HG02870 (cell line): Measurements from ENCODE around the gene ENOX1.
"Not testable (repeated sequence)": the region's sequence is repeated elsewhere in the genome, so short reads cannot be mapped to it uniquely, and the experiment has no call there.

Experiments
- ATAC-seq: cut with Tn5 transposase; IDR thresholded peaks from one replicate; pipeline ENCODE4 v1.9.1; 2021; ENCODE audit warnings: mild to moderate bottlenecking, moderate library complexity; ENCODE audit not compliant: unreplicated experiment

Gene ENOX1

DNA sequence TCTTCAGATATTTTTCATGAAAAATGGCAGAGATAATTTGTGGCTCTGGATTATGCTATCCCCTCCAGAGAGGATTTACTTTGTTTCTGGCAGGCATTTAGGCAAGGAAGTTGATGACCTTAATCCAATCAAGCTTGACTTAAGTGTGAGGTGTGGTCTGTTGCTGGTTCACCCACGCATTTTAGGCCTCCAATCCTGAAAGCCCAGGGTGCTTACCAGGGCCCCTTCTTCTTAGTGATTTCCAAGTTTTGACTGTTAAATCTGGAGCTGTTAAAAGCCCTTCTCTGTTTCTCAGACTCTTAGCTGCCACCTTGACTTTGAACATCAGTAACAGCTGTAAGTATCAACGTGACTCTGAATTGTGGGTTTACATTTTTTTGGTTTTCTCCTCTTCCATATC lies 601.5 kb downstream of the ENOX1 start:
- no peak for ATAC-seq

DNA sequence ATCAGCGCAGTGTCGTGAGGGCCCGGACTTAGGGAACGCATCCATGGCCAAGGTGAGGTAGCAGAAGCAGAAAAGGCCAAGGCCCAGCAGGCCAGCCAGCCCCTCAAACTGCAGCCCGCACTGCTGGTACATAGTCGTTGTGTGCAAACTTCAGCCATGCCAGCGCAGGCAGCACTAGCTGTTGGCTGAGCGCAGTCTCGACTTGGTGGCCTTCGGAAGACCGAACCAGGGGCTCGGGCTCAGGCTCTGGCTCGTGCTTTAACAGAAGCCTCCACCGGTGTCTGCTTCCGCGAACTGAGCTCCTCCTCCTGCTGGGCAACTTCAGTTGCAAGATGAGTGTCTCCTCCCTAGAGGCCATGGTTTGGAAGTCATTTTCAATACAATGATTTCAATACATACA lies 605.9 kb downstream of the ENOX1 start:
- ATAC-seq, result no peak

DNA sequence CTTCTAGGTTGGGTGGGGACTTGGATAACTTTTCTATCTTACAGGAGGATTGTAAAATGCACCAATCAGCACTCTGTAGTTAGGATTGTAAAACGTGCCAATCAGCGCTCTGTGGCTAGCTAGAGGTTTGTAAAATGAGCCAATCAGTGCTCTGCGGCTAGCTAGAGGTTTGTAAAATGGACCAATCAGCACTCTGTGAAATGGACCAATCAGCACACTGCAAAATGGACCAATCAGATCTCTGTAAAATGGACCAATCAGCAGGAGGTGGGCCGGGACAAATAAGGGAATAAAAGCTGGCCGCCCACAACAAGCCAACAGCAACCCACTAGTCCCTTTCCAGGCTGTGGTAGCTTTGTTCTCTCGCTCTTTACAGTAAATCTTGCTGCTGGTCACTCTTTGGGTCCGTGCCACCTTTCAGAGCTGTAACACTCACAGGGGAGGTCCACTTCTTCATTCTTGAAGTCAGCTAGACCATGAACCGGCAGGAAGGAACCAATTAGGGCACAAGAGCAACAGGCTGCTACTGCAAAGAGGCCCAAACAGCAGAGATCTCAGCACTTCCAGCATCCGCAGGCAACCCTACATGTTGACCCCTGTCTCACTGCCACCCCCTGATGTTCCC lies 606.6 kb downstream of the ENOX1 start:
- ATAC-seq, result no peak

DNA sequence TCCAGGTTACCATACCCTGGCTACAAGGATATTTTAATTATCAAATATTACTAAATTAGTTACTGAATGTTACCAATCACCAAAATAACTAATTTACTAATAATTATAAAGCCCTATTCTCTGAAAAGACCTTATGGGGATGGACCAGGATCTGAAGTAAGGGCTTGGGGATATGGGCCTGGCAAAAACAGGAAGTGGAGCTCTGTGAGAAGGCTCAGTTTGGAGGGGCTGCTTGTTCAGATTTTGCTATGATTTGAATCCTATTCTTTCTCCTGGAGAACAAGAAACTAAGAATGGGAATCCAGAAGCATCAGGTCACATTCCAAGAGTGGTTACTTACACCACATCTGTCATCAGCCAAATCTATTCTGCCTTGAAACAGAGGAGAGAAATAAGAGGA lies 615.3 kb downstream of the ENOX1 start:
- no peak for ATAC-seq

DNA sequence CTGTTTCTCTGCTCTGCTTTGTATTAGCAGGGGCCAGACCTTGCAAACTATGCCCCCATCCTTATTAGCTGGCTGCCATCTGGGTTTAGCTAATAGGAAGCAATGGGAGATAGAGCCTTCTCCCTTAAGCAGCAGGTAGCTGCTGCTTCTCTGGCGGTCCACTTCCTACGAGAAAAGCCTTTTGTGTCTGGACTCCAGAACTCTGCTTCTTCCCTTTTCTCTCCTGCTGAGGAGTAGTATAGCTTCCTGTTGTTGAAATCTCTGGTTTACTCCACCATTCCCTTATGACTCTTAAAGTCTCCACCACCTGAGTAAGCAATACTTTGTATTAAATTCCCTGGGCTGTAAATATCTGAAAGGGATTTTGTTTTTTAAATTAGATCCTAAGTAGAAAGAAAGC lies 616.3 kb downstream of the ENOX1 start:
- ATAC-seq, result no peak

DNA sequence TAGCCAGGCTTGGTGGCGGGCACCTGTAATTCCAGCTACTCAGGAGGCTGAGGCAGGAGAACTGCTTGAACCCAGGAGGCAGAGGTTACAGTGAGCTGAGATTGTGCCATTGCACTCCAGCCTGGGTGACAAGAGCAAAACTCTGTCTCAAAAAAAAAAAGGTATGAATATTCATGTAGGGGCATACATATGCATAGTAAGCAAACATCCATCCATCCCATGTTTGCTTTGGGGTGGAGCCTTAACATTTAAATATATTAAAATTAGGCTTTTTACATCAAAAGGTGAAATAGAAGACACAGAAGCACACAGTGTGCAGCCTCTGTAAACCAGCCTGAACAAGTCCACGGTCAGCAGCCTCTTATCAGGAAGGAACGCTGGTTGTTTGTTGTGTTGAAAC lies 618.3 kb downstream of the ENOX1 start:
- ATAC-seq, result not testable (repeated sequence)

DNA sequence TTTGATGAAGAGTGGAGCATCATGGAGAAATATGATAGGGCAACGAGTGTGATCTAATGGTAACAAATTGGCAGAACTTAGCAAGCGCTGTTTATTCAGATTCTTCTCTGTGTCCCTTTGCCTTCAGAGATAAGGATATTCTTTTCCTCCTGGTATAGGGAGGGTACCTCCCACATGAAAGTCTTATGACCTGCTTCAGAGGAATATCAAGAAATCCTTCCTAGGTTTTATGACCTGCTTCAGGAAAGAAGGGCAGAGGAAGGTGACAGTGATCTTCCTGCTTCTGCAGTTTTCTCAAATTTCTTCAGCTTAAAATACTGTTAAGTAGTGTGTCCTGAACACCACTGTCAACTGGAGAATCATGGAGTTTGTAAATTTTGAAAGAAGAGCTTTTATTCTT lies 619.0 kb downstream of the ENOX1 start:
- ATAC-seq, result no peak

DNA sequence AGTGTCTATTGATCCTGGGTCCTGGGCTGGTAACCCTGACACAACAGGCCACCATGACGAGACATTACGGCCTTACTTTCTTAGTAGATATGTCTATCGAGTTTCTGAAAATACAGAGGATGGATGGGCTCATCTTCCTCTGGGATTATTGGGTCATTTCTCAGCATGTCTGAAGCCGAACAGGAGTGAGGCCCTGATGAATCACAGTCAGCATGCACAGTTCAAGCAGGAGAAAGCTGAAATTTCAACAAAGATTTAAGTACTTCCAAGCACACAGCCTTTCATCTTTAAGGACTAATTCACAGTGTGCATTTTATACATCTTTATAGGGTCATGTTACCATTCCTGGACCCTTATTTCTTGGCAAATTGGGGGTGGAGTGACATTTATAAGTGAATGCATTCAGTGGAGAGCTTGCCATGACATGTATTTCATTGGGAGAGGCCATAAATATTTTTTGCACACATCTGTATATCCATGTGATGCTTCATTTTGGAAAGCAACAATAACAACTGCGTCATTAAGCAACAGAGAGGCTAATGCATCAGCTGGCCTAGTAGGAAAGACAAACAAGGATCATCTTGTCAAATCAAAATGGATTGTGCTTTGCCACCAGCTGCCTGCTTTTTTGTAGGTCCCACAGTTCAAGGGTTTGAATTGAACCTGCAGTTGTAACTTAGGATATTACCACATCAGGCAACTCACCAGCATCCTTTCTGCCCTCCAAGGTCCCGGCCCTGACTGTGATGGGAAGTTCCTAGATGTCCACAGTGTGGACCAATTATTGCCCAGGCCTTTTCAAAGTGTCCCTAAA lies 619.9 kb downstream of the ENOX1 start:
- ATAC-seq, result no peak
